Neutrophil (primary cell): ENCODE data around the gene TMEM8B.
"Not testable (repeated sequence)": the region's sequence is repeated elsewhere in the genome, so short reads cannot be mapped to it uniquely, and the experiment has no call there.

Source experiments
- H3K27ac ChIP-seq: fragments of 200-600 bp; sonication (generic); 2 replicates; pipeline ENCODE4 v1.5.1; 2016; ENCODE audit warnings: mild to moderate bottlenecking, moderate library complexity
- H3K27me3 ChIP-seq: fragments of 200-600 bp; sonication (generic); 2 replicates; pipeline ENCODE4 v1.6.0; 2016; ENCODE audit warnings: mild to moderate bottlenecking
- H3K36me3 ChIP-seq: fragments of 200-600 bp; sonication (generic); 2 replicates; pipeline ENCODE4 v1.5.1; 2017
- H3K4me1 ChIP-seq, 2 experiments: fragments of 200-600 bp in 1 of 2; sonication (generic) in 1 of 2; 1 replicate in 1 of 2; 2 replicates in 1 of 2; pipeline versions ENCODE4 v1.5.1 to v1.6.1; 2013 to 2016; ENCODE audit warnings: low read depth in 1 of 2, low read length in 1 of 2, mild to moderate bottlenecking in 1 of 2, moderate library complexity in 1 of 2; ENCODE audit not compliant: control insufficient read depth in 1 of 2, insufficient read depth in 1 of 2
- H3K4me3 ChIP-seq, 2 experiments: fragments of 200-600 bp in 1 of 2; sonication (generic) in 1 of 2; 1 replicate in 1 of 2; 2 replicates in 1 of 2; pipeline ENCODE4 v1.5.1; 2013 to 2016; ENCODE audit warnings: low read depth in 1 of 2, low read length in 1 of 2, mild to moderate bottlenecking in 1 of 2, moderate library complexity in 1 of 2
- H3K9me3 ChIP-seq: fragments of 200-600 bp; sonication (generic); 2 replicates; pipeline ENCODE4 v1.5.1; 2016
- TF ChIP-seq, protein P1 (sequence below): fragments of 200-600 bp; sonication (generic); IDR thresholded peaks from 2 replicates; pipeline ENCODE4 v1.5.1; 2016; ENCODE audit warnings: antibody characterized with exemption

TMEM8B gene

DNA sequence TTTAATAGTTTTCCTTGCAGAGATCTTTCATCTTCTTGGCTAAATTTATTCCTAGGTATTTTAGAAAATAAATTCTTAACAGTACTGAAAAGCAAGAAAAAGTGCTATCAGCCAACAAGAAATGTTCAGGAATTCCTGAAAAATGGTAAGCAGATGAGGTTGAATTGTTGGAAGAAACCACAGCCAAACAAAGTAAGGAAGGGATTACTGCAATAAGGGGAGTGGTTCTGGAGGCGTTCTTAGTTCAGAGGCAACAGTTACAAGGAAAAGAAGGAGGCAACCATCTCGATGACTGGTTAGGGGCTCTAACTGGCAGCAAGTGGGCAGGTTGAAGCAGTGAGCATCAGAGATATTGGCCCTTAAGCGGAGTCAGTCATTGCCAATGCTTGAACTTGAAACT lies 54.0 kb downstream of the TMEM8B start:
- H3K4me1 ChIP-seq = no peaks in the 10 kb centered on the region
- H3K9me3 ChIP-seq = no peaks in the 10 kb centered on the region
- H3K27ac ChIP-seq = no peak overlapping the region

DNA sequence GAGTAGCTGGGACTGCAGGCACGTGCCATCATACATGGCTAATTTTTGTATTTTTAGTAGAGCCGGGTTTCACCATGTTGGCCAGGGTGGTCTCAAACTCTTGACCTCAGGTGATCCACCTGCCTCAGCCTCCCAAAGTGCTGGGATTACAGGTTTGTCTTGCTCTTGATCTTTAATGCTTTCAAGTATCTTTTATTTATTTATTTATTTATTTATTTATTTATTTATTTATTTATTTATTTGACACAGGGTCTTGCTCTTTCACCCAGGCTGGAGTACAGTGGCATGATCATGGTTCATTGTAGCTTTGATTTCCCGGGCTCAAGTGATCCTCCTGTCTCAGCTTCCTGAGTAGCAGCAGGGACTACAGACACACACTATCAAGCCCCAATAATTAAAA lies 55.9 kb downstream of the TMEM8B start:
- H3K4me3 ChIP-seq, H3K9me3 ChIP-seq, H3K27ac ChIP-seq, H3K4me1 ChIP-seq, H3K36me3 ChIP-seq: not testable (repeated sequence)
- peaks cover 54% of the 10 kb centered on the region for H3K27me3 ChIP-seq

More for the DNA sequence above, 54.0 kb downstream of the TMEM8B start:
- TF ChIP-seq, protein P1, sequence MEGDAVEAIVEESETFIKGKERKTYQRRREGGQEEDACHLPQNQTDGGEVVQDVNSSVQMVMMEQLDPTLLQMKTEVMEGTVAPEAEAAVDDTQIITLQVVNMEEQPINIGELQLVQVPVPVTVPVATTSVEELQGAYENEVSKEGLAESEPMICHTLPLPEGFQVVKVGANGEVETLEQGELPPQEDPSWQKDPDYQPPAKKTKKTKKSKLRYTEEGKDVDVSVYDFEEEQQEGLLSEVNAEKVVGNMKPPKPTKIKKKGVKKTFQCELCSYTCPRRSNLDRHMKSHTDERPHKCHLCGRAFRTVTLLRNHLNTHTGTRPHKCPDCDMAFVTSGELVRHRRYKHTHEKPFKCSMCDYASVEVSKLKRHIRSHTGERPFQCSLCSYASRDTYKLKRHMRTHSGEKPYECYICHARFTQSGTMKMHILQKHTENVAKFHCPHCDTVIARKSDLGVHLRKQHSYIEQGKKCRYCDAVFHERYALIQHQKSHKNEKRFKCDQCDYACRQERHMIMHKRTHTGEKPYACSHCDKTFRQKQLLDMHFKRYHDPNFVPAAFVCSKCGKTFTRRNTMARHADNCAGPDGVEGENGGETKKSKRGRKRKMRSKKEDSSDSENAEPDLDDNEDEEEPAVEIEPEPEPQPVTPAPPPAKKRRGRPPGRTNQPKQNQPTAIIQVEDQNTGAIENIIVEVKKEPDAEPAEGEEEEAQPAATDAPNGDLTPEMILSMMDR = no peak
- H3K27me3 ChIP-seq = peaks cover 72% of the 10 kb centered on the region
- no peaks in the 10 kb centered on the region for H3K36me3 ChIP-seq
- no peak overlapping the region for H3K4me3 ChIP-seq

GRCh38 chr9:35891646-35892045 lies 62.6 kb downstream of the TMEM8B start:
- TF ChIP-seq, protein P1 = no peak
- Histone ChIP-seq H3K36me3 (no peaks in the 10 kb centered on the region), H3K27ac (no peak overlapping the region), H3K27me3 (peaks cover 65% of the 10 kb centered on the region), H3K4me1 (no peaks in the 10 kb centered on the region), H3K9me3 (no peaks in the 10 kb centered on the region), H3K4me3 (no peak overlapping the region)

GRCh38 chr9:35892051-35892450 lies 63.0 kb downstream of the TMEM8B start:
- no peaks in the 10 kb centered on the region for H3K4me1 ChIP-seq
- H3K4me3 ChIP-seq = no peak overlapping the region
- TF ChIP-seq, protein P1 = no peak
- peaks cover 61% of the 10 kb centered on the region for H3K27me3 ChIP-seq
- no peaks in the 10 kb centered on the region for H3K36me3 ChIP-seq
- H3K27ac ChIP-seq = no peak overlapping the region
- H3K9me3 ChIP-seq = no peaks in the 10 kb centered on the region

DNA sequence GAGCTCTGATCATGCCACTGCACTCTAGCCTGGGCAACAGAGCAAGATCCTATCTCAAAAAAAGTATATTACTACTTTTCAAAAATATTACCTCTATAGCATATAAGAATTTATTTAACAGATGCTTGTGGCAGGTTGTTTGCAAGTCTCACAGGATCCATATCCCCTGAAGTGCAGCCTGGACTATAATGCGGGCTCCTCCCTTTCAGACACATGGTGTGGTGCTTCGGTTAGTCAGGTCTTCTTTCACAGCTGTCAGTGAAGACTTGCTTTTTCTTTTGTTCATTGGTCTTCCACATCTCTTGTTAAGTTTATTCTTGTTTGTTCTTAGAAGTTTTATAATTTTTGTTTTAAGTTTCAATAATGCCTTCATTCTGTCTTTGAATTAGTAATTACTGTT lies 67.5 kb downstream of the TMEM8B start:
- TF ChIP-seq, protein P1 = no peak
- no peak overlapping the region for H3K4me3 ChIP-seq
- H3K36me3 ChIP-seq = no peaks in the 10 kb centered on the region
- no peaks in the 10 kb centered on the region for H3K9me3 ChIP-seq
- peaks cover 85% of the 10 kb centered on the region for H3K27me3 ChIP-seq
- no peak overlapping the region for H3K27ac ChIP-seq
- no peaks in the 10 kb centered on the region for H3K4me1 ChIP-seq

- not testable (repeated sequence) for H3K9me3 ChIP-seq, H3K36me3 ChIP-seq, H3K4me1 ChIP-seq, H3K27ac ChIP-seq, H3K4me3 ChIP-seq
- peaks cover 84% of the 10 kb centered on the region for H3K27me3 ChIP-seq
Observed at GRCh38 chr9:35897376-35898099, 68.5 kb downstream of the TMEM8B start.
